ENCODE results near the gene ZBTB5. TPM values are rescaled to one million over a fixed set of nuclear protein-coding genes. Genes with fewer than 3 reads are reported as not detected.
A peak's percentile ranks its signal among the peaks of the same experiment; 100 is the strongest.

Gene ZBTB5
- total and polyA plus RNA-seq, 2 of the 8 experiments (the other 6 are each of a cell fraction or from before 2014, with no cell fraction given) = 13.3 to 14.5 TPM

DNA sequence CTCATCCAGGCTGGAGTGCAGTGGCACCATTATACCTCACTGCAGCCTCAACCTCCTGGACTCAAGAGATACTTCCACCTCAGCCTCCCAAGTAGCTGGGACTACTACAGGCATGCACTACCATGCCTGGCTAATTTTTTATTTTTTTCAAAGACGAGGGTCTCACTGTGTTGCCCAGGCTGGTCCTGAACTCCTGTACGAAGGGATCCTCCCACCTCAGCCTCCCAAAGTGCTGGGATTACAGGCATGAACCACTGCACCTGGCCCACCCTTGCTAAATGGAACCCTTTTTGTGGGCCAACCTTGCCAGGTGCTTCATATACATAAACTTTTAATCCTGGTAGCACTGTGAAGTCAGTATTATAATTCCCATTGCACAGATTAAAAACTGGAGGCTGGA, 41.7 kb downstream of the ZBTB5 start:
- POLR2A ChIA-PET (ENCODE audit: partially characterized antibody) = interaction anchor here (0.6 to 2.6 kb wide), 8 partner anchors 8 to 583 kb away, joined by 3 to 15 read pairs (median 5); no protein-coding TSS in a partner anchor
- FAIRE-seq = no peak
- TF ChIP-seq SIX5 (IDR thresholded peaks at IDR 0.05; ENCODE audit: low read depth, low read length) (no peak), NRF1 (IDR thresholded peaks at IDR 0.05; ENCODE audit: low read depth, low read length) (no peak), GABPA (IDR thresholded peaks at IDR 0.05; ENCODE audit: borderline replicate concordance, insufficient read depth, low read length) (no peak), BRCA1 (IDR thresholded peaks at IDR 0.05; ENCODE audit: low read depth, low read length) (no peak), POU5F1 (IDR thresholded peaks at IDR 0.05; ENCODE audit: low read depth, low read length) (no peak), CREB1 (IDR thresholded peaks at IDR 0.05) (no peak), CTBP2 (IDR thresholded peaks at IDR 0.05; ENCODE audit: borderline replicate concordance, insufficient read depth, insufficient read length, low read length) (no peak), TAF7 (optimal IDR thresholded peaks at IDR 0.05; ENCODE audit: borderline replicate concordance, low read depth, low read length) (no peak)
- TF ChIP-seq, protein P1, sequence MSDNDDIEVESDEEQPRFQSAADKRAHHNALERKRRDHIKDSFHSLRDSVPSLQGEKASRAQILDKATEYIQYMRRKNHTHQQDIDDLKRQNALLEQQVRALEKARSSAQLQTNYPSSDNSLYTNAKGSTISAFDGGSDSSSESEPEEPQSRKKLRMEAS (IDR thresholded peaks at IDR 0.05) = no peak
- TF ChIP-seq, protein P2, sequence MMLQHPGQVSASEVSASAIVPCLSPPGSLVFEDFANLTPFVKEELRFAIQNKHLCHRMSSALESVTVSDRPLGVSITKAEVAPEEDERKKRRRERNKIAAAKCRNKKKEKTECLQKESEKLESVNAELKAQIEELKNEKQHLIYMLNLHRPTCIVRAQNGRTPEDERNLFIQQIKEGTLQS (IDR thresholded peaks at IDR 0.05; ENCODE audit: insufficient read depth, low read depth, low read length) = no peak
- TF ChIP-seq, protein P3, sequence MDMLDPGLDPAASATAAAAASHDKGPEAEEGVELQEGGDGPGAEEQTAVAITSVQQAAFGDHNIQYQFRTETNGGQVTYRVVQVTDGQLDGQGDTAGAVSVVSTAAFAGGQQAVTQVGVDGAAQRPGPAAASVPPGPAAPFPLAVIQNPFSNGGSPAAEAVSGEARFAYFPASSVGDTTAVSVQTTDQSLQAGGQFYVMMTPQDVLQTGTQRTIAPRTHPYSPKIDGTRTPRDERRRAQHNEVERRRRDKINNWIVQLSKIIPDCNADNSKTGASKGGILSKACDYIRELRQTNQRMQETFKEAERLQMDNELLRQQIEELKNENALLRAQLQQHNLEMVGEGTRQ (IDR thresholded peaks at IDR 0.05; ENCODE audit: low read length) = no peak

More for the DNA sequence above, 41.7 kb downstream of the ZBTB5 start:
- H4K8ac ChIP-seq (ENCODE audit: extremely low read depth, insufficient read depth, low read length) = no peak overlapping the region
- H4K91ac ChIP-seq (replicated peaks; ENCODE audit: insufficient read length, low read length) = no peak overlapping the region
- no peak for DNase-seq (ENCODE audit: low read depth in 1 of 2, low spot score in 2 of 2)
- H3K79me2 ChIP-seq (ENCODE audit: control insufficient read depth in 1 of 2, insufficient read depth in 2 of 2, low read length in 2 of 2) = peaks cover 0 to 18% of the 10 kb centered on the region in 2 experiments; a peak in 2 of 4 replicates
- no peak overlapping the region for H3K56ac ChIP-seq (replicated peaks; ENCODE audit: insufficient read length, low read depth, low read length)
- no peak overlapping the region for H3K23ac ChIP-seq (ENCODE audit: insufficient read length)
- H3K9ac ChIP-seq (replicated peaks in 1 of 4; ENCODE audit: extremely low read depth in 1 of 4, low read depth in 3 of 4, low read length in 3 of 4) = no peak overlapping the region; a peak in 1 of 7 replicates
- peaks cover 8 to 10% of the 10 kb centered on the region in 2 experiments for H4K20me1 ChIP-seq (replicated peaks in 1 of 2; ENCODE audit: control insufficient read depth in 1 of 2, insufficient read depth in 2 of 2, low read length in 2 of 2)
- peaks cover 11 to 29% (median 17%) of the 10 kb centered on the region in 4 experiments; a peak in 6 of 8 replicates for H3K36me3 ChIP-seq (ENCODE audit: control insufficient read depth in 2 of 4, insufficient read depth in 4 of 4, low read length in 3 of 4)
- H2AK5ac ChIP-seq (ENCODE audit: low read depth, low read length) = no peak overlapping the region; the same call in 1 of the 2 replicates
- no peak overlapping the region for H3K27ac ChIP-seq (ENCODE audit: low read depth, low read length)
- H3K14ac ChIP-seq (ENCODE audit: insufficient read length) = no peak overlapping the region
- no peak overlapping the region for H2BK15ac ChIP-seq (ENCODE audit: low read length)
- H3K4me3 ChIP-seq (ENCODE audit: extremely low read depth in 1 of 4, insufficient read depth in 2 of 4, low read depth in 3 of 4, low read length in 4 of 4) = peak overlapping the region; percentile 76 to 97 (median 84); a peak in 7 of 8 replicates
- no peak overlapping the region for H2BK120ac ChIP-seq (replicated peaks; ENCODE audit: low read depth, low read length)
- no peaks in the 10 kb centered on the region for H3K27me3 ChIP-seq (replicated peaks in 1 of 4; ENCODE audit: control insufficient read depth in 3 of 4, extremely low read depth in 1 of 4, insufficient read depth in 3 of 4, low read length in 3 of 4)
- H3K79me1 ChIP-seq (ENCODE audit: low read depth, low read length) = peaks cover 19% of the 10 kb centered on the region
- H3K4me2 ChIP-seq (ENCODE audit: insufficient read depth in 1 of 2, low read depth in 2 of 2, low read length in 2 of 2) = peak overlapping the region; percentile 72 to 80
- no peak overlapping the region for H2BK20ac ChIP-seq (ENCODE audit: low read length)
- H3K9me3 ChIP-seq (ENCODE audit: insufficient read depth in 2 of 2, low read depth in 1 of 2, low read length in 1 of 2) = no peaks in the 10 kb centered on the region
- no peak overlapping the region for H4K5ac ChIP-seq (ENCODE audit: insufficient read length, low read depth, low read length)
- no peak overlapping the region for H2BK5ac ChIP-seq (ENCODE audit: low read depth, low read length)
- no peak overlapping the region for H3K4ac ChIP-seq (replicated peaks; ENCODE audit: insufficient read length, low read depth, low read length)
- CTCF ChIA-PET (ENCODE audit: partially characterized antibody) = interaction anchor here (1.0 to 3.4 kb wide), 6 partner anchors 8 to 428 kb away, joined by 3 to 24 read pairs (median 5); no protein-coding TSS in a partner anchor
- H2AFZ ChIP-seq (ENCODE audit: low read length) = no peak overlapping the region
- no peak overlapping the region for H3K18ac ChIP-seq (ENCODE audit: extremely low read depth, low read length)
- no peak overlapping the region for H2BK12ac ChIP-seq (ENCODE audit: low read depth, low read length)
- H3K23me2 ChIP-seq (ENCODE audit: low read depth, low read length) = peaks cover 2% of the 10 kb centered on the region; the same call in 1 of the 2 replicates
- peaks cover 2 to 15% (median 8%) of the 10 kb centered on the region in 4 experiments for H3K4me1 ChIP-seq (replicated peaks in 1 of 4; ENCODE audit: control insufficient read depth in 3 of 4, insufficient read depth in 4 of 4, low read length in 3 of 4)
- 89% methylated on average over 2 of the region's 2 CpGs; no CpG with 5 or more reads in 1 of the 2 experiments for WGBS, 2 experiments (ENCODE audit: extremely low coverage in 1 of 2, insufficient coverage in 1 of 2, insufficient read length in 1 of 2, insufficient replicate concordance in 2 of 2, low coverage in 1 of 2, low lambda C conversion rate in 2 of 2, missing lambda C conversion rate in 1 of 2)

All from H1 (cell line).